ENCODE measurements around the gene RETN.

Gene RETN

DNA sequence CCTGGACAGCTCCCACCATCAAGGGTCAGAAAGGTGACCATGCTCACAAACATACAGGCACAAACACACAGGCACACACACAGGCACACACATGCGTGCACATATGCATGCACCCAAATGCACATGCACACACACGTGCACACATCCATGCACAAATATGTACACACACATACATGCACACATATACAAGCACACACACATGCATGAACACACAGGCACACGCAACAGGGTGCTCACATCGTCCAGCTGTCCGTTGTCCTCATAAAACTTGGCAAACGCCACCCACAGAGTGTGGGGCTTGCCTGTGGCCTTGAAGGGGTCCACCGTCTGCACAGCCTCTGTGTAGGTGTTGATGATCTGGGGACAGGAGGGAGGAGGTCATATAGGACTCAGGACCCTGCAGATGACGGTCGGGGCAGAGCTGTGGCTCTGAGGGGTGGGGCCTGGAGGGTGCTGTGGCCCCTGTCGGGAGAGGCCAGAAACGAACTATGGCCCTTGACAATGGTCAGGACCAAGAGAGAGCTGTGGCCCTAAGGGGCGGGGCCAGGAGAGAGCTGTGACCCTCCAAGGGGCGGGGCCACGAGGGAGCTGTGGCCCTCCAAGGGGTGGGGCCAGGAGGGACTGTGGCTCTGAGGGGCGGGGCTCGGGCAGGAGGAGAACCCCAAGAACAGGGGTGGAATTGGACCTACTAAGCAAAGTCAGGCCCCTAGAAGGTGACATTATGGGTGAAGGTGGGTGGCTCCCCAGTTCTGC is 45.7 kb upstream of the RETN start:
- Histone ChIP-seq H3K4me1 (ENCODE audit: control insufficient read depth in 2 of 2, insufficient read depth in 1 of 2, low read depth in 1 of 2, low read length in 2 of 2) (peaks cover under 1 to 1% of the 10 kb centered on the region in 2 donors), H3K4ac (ENCODE audit: low read length) (no peak overlapping the region), H3K4me3 (ENCODE audit: low read length in 2 of 2) (peak overlapping the region in 1 of 2 donors; percentile 65), H3K14ac (ENCODE audit: low read length) (no peak overlapping the region), H2BK15ac (ENCODE audit: low read length) (no peak overlapping the region), H3K9me3 (replicated peaks in 1 of 2; ENCODE audit: control insufficient read depth in 2 of 2, insufficient read depth in 1 of 2, low read depth in 1 of 2, low read length in 2 of 2) (no peaks in the 10 kb centered on the region), H2AFZ (ENCODE audit: low read length) (no peak overlapping the region), H3K79me1 (ENCODE audit: low read depth, low read length) (peaks cover 27% of the 10 kb centered on the region), H3K36me3 (replicated peaks in 1 of 2; ENCODE audit: control insufficient read depth in 2 of 2, insufficient read depth in 2 of 2, low read length in 2 of 2) (peaks cover 46 to 82% of the 10 kb centered on the region in 2 donors), H4K8ac (ENCODE audit: low read depth, low read length) (no peak overlapping the region), H3K18ac (ENCODE audit: low read length) (no peak overlapping the region), H3K23ac (ENCODE audit: low read depth, low read length, poor library complexity) (no peak overlapping the region), H2AK5ac (ENCODE audit: low read depth, low read length) (no peak overlapping the region), H3K4me2 (ENCODE audit: insufficient read depth, low read length, poor library complexity, severe bottlenecking) (no peak overlapping the region), H3K9ac (ENCODE audit: low read depth, low read length, poor library complexity) (no peak overlapping the region), H2BK120ac (ENCODE audit: low read depth, low read length) (no peak overlapping the region), H4K91ac (ENCODE audit: low read depth, low read length, poor library complexity) (no peak overlapping the region), H3K27ac (replicated peaks; ENCODE audit: low read length) (no peak overlapping the region), H2BK12ac (ENCODE audit: low read length) (no peak overlapping the region), H3K27me3 (ENCODE audit: control insufficient read depth in 3 of 3, insufficient read depth in 3 of 3, low read depth in 1 of 3, low read length in 3 of 3) (no peaks in the 10 kb centered on the region), H2BK5ac (ENCODE audit: low read length) (no peak overlapping the region)
- DNase-seq (ENCODE audit: low spot score) = no peak
- no CpG with 5 or more reads among the region's 16 CpGs for WGBS, 2 donors (ENCODE audit: extremely low coverage in 2 of 2, insufficient read length in 2 of 2, insufficient replicate concordance in 1 of 2)

DNA sequence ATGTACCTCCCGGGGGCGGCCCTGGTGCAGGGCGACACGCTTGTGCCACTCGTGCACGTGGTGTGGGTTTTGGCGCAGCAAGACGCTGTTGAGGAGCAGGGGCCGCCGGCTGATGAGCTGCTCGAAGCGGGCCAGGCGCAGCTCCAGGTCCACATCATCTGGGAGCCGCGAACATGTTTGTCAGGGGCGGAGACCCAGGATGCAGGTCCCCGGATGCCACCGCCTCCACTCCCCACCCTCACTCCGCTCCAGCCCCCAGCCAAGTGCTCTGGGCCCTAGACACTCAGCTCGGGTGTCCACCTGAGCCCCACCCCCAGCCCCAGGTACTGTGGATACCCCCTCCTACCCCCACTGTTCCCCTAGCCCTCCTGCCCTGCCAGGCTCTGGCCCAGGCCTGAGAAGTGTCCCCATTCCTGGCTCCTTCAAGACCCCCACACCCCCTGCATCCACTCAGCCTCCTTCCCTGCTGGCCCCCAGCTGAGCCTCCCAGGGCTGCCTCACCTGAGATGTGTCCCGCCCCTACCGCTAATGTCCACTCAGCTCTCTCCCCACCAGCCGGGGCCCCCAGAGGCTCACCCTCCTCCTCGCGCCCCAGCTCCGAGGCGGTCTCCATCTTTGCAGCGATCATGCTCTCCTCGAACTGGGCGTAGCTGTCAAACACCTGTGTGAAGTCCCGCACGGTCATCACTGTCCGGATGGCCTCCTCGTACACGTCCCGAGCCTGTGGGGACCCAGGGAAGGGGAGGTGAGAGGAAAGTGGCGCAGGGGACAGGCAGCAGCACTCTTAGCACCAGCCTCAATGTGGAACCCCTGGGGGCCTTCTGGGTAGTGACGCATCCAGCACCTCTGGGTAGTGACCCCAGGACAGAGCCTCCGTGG is 44.9 kb upstream of the RETN start:
- DNase-seq (ENCODE audit: low spot score) = no peak
- Histone ChIP-seq H3K4me2 (ENCODE audit: insufficient read depth, low read length, poor library complexity, severe bottlenecking) (no peak overlapping the region), H3K79me1 (ENCODE audit: low read depth, low read length) (peaks cover 30% of the 10 kb centered on the region), H2BK15ac (ENCODE audit: low read length) (no peak overlapping the region), H3K23ac (ENCODE audit: low read depth, low read length, poor library complexity) (no peak overlapping the region), H3K18ac (ENCODE audit: low read length) (no peak overlapping the region), H4K8ac (ENCODE audit: low read depth, low read length) (no peak overlapping the region), H3K4me1 (ENCODE audit: control insufficient read depth in 2 of 2, insufficient read depth in 1 of 2, low read depth in 1 of 2, low read length in 2 of 2) (peaks cover 7 to 8% of the 10 kb centered on the region in 2 donors), H2AK5ac (ENCODE audit: low read depth, low read length) (no peak overlapping the region), H3K36me3 (replicated peaks in 1 of 2; ENCODE audit: control insufficient read depth in 2 of 2, insufficient read depth in 2 of 2, low read length in 2 of 2) (peaks cover 42 to 73% of the 10 kb centered on the region in 2 donors), H3K9me3 (replicated peaks in 1 of 2; ENCODE audit: control insufficient read depth in 2 of 2, insufficient read depth in 1 of 2, low read depth in 1 of 2, low read length in 2 of 2) (no peaks in the 10 kb centered on the region), H2BK5ac (ENCODE audit: low read length) (no peak overlapping the region), H3K4me3 (ENCODE audit: low read length in 2 of 2) (no peak overlapping the region), H2BK120ac (ENCODE audit: low read depth, low read length) (no peak overlapping the region), H2BK12ac (ENCODE audit: low read length) (no peak overlapping the region), H4K91ac (ENCODE audit: low read depth, low read length, poor library complexity) (no peak overlapping the region), H3K4ac (ENCODE audit: low read length) (no peak overlapping the region), H3K27me3 (ENCODE audit: control insufficient read depth in 3 of 3, insufficient read depth in 3 of 3, low read depth in 1 of 3, low read length in 3 of 3) (no peaks in the 10 kb centered on the region), H3K9ac (ENCODE audit: low read depth, low read length, poor library complexity) (no peak overlapping the region), H2AFZ (ENCODE audit: low read length) (no peak overlapping the region), H3K14ac (ENCODE audit: low read length) (no peak overlapping the region), H3K27ac (replicated peaks; ENCODE audit: low read length) (no peak overlapping the region)
- no CpG with 5 or more reads among the region's 39 CpGs for WGBS, 2 donors (ENCODE audit: extremely low coverage in 2 of 2, insufficient read length in 2 of 2, insufficient replicate concordance in 1 of 2)

DNA sequence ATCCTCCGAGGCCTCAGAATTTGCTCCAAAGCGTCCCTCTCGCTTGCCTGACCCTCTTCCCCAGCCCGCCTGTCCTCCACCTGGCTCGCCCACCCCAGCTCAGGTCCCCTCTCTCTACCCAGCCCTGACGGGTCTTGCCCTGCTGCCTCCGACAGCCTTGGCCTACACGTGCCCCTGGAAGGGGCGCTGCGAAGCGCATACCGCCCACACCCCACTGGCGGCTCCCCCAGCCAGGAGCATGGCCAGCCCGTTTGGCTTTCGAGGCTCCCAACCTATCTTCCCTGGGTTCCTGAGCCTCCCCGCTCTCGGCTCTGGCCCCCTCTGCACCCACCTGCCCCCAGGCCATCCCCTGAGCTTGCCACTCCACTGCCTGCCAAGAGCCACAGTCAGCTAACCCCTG is 44.0 kb upstream of the RETN start:
- Histone ChIP-seq H3K14ac (ENCODE audit: low read length) (no peak overlapping the region), H4K91ac (ENCODE audit: low read depth, low read length, poor library complexity) (no peak overlapping the region), H3K9me3 (replicated peaks in 1 of 2; ENCODE audit: control insufficient read depth in 2 of 2, insufficient read depth in 1 of 2, low read depth in 1 of 2, low read length in 2 of 2) (no peaks in the 10 kb centered on the region), H3K36me3 (replicated peaks in 1 of 2; ENCODE audit: control insufficient read depth in 2 of 2, insufficient read depth in 2 of 2, low read length in 2 of 2) (peaks cover 38 to 69% of the 10 kb centered on the region in 2 donors), H3K4me3 (ENCODE audit: low read length in 2 of 2) (no peak overlapping the region), H3K4ac (ENCODE audit: low read length) (no peak overlapping the region), H3K9ac (ENCODE audit: low read depth, low read length, poor library complexity) (no peak overlapping the region), H2BK15ac (ENCODE audit: low read length) (no peak overlapping the region), H3K18ac (ENCODE audit: low read length) (no peak overlapping the region), H2BK5ac (ENCODE audit: low read length) (no peak overlapping the region), H2AK5ac (ENCODE audit: low read depth, low read length) (no peak overlapping the region), H2AFZ (ENCODE audit: low read length) (no peak overlapping the region), H3K79me1 (ENCODE audit: low read depth, low read length) (peaks cover 35% of the 10 kb centered on the region), H3K4me2 (ENCODE audit: insufficient read depth, low read length, poor library complexity, severe bottlenecking) (no peak overlapping the region), H4K8ac (ENCODE audit: low read depth, low read length) (no peak overlapping the region), H3K27me3 (ENCODE audit: control insufficient read depth in 3 of 3, insufficient read depth in 3 of 3, low read depth in 1 of 3, low read length in 3 of 3) (no peaks in the 10 kb centered on the region), H3K23ac (ENCODE audit: low read depth, low read length, poor library complexity) (no peak overlapping the region), H3K4me1 (ENCODE audit: control insufficient read depth in 2 of 2, insufficient read depth in 1 of 2, low read depth in 1 of 2, low read length in 2 of 2) (peaks cover 7 to 8% of the 10 kb centered on the region in 2 donors), H2BK120ac (ENCODE audit: low read depth, low read length) (no peak overlapping the region), H3K27ac (replicated peaks; ENCODE audit: low read length) (no peak overlapping the region), H2BK12ac (ENCODE audit: low read length) (no peak overlapping the region)
- DNase-seq (ENCODE audit: low spot score) = no peak
- no CpG with 5 or more reads among the region's 17 CpGs for WGBS, 2 donors (ENCODE audit: extremely low coverage in 2 of 2, insufficient read length in 2 of 2, insufficient replicate concordance in 1 of 2)

DNA sequence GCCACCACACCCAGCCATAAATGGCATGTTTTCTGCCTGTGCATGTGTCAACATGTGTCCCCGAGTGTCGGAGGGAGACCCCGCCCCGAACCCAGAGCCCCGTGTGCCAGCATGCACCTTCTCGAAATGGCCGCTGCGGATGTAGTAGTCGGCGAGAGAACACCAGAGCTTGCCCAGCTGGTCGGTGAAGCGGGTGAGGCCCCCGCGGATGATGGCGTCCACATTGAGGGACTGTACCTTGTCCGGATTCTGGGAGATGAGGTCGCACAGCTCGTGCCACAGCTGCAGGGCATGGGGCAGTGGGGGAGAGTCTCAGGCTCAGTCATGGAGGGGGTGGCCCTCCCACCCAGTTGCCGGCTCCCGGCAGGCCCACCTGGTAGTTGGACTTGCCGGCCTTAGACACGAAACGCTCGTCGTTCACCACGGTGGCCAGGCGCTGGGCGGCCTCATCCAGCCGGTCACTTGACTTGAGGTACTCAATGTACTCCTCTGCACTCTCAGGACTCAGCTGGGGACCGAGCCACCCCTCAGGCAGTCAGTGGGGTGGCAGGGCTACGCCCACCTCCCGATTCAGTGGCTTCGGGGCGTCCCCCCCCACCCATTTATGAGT is 43.0 kb upstream of the RETN start:
- H3K9ac ChIP-seq (ENCODE audit: low read depth, low read length, poor library complexity) = no peak overlapping the region
- H3K36me3 ChIP-seq (replicated peaks in 1 of 2; ENCODE audit: control insufficient read depth in 2 of 2, insufficient read depth in 2 of 2, low read length in 2 of 2) = peaks cover 29 to 59% of the 10 kb centered on the region in 2 donors

More for the DNA sequence above, 43.0 kb upstream of the RETN start:
- no peak overlapping the region for H2BK15ac ChIP-seq (ENCODE audit: low read length)
- H2BK120ac ChIP-seq (ENCODE audit: low read depth, low read length) = no peak overlapping the region
- no peak overlapping the region for H4K91ac ChIP-seq (ENCODE audit: low read depth, low read length, poor library complexity)
- H3K23ac ChIP-seq (ENCODE audit: low read depth, low read length, poor library complexity) = peak overlapping the region; percentile 55
- H3K27me3 ChIP-seq (ENCODE audit: control insufficient read depth in 3 of 3, insufficient read depth in 3 of 3, low read depth in 1 of 3, low read length in 3 of 3) = no peaks in the 10 kb centered on the region
- no peaks in the 10 kb centered on the region for H3K9me3 ChIP-seq (replicated peaks in 1 of 2; ENCODE audit: control insufficient read depth in 2 of 2, insufficient read depth in 1 of 2, low read depth in 1 of 2, low read length in 2 of 2)
- H3K4me2 ChIP-seq (ENCODE audit: insufficient read depth, low read length, poor library complexity, severe bottlenecking) = no peak overlapping the region
- no CpG with 5 or more reads among the region's 34 CpGs for WGBS, 2 donors (ENCODE audit: extremely low coverage in 2 of 2, insufficient read length in 2 of 2, insufficient replicate concordance in 1 of 2)
- no peak overlapping the region for H2AK5ac ChIP-seq (ENCODE audit: low read depth, low read length)
- no peak overlapping the region for H3K4me3 ChIP-seq (ENCODE audit: low read length in 2 of 2)
- H2BK12ac ChIP-seq (ENCODE audit: low read length) = no peak overlapping the region
- no peak overlapping the region for H3K27ac ChIP-seq (replicated peaks; ENCODE audit: low read length)
- H4K8ac ChIP-seq (ENCODE audit: low read depth, low read length) = no peak overlapping the region
- H3K18ac ChIP-seq (ENCODE audit: low read length) = no peak overlapping the region
- no peak overlapping the region for H3K4ac ChIP-seq (ENCODE audit: low read length)
- H2BK5ac ChIP-seq (ENCODE audit: low read length) = peak overlapping the region; percentile 75
- H3K14ac ChIP-seq (ENCODE audit: low read length) = no peak overlapping the region
- no peak for DNase-seq (ENCODE audit: low spot score)
- peaks cover 38% of the 10 kb centered on the region for H3K79me1 ChIP-seq (ENCODE audit: low read depth, low read length)
- H2AFZ ChIP-seq (ENCODE audit: low read length) = no peak overlapping the region
- peaks cover 8 to 12% of the 10 kb centered on the region in 2 donors for H3K4me1 ChIP-seq (ENCODE audit: control insufficient read depth in 2 of 2, insufficient read depth in 1 of 2, low read depth in 1 of 2, low read length in 2 of 2)
